Stimulated activated CD4-positive, alpha-beta T cell treated with anti-CD3 and anti-CD28 coated beads, Interleukin-1b, Interleukin-23, amount 100 ng/mL, for 24 hours (primary cell): Measurements from ENCODE around the gene DPYSL5.

ENCODE experiments used
- DNase-seq, 4 experiments: peaks; one replicate each; pipeline ENCODE4 v3.0.0-alpha.2; 2020; ENCODE audit warnings: low read depth in 4 of 4, low spot score in 1 of 4

DPYSL5 gene

GRCh38 chr2:26988058-26988860 is 140.3 kb downstream of the DPYSL5 start:
- DNase-seq, result no peak

GRCh38 chr2:26989156-26989555 is 141.2 kb downstream of the DPYSL5 start:
- DNase-seq, result no peak

GRCh38 chr2:26991717-26992116 is 143.8 kb downstream of the DPYSL5 start:
- no peak for DNase-seq

DNA sequence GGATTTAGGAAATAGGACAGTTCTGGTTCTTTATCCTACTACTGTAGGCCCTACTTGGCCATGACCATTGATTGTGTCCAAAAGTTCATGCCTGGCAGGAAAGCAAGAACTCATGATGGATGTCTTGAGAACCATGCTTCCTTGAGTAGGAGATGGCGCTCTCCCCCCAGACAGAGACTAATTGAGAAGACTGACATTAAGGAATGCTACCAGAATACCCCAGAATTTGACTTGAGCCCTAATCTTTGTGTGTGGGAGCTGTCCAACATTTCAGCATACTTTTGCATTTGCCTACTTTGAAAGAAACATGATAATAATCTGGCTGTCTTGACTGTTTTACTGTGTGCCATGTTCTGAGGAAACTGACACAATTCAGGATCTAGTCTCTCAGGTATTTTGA is 145.8 kb downstream of the DPYSL5 start:
- no peak for DNase-seq

- DNase-seq, result no peak
Observed at GRCh38 chr2:26994983-26995382, 147.1 kb downstream of the DPYSL5 start.

GRCh38 chr2:26997394-26997793 is 149.5 kb downstream of the DPYSL5 start:
- no peak for DNase-seq

DNA sequence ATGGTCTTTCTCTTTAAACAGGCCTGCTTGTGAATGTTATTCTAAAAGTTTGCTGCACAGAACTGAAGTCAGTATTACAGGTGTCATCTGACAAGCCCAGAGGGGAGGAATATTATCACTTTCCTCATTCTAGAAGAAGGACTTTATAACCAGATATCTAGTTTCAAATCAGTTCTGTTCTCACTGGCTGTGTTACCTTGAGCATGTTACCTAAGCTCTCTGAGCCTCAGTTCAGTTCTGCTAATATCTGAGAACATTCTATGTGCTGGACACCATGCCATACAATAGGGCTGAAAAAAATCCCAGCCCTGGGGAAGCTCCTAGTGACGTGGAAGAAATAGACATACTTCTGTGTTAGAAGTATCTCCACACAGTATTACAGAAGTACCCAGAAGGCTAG is 150.4 kb downstream of the DPYSL5 start:
- no peak for DNase-seq
